ENCODE measurements around the gene ATXN1. TPM values are rescaled to one million over a fixed set of nuclear protein-coding genes. Genes with fewer than 3 reads are reported as not detected.

Gene ATXN1
- 42.5 and 45.3 TPM in 2 replicates for total RNA-seq

- no peak for DNase-seq (ENCODE audit: low read depth)
- no peak for TF ChIP-seq CTCF (IDR thresholded peaks at IDR 0.05; ENCODE audit: insufficient read depth, low read depth, low read length)
- peak within 1 kb of the TSS; percentile 94 for H3K4me3 ChIP-seq (ENCODE audit: low read depth, low read length)
Measured at GRCh38 chr6:16760516-16761470, at the start of gene ATXN1. ATXN1 (minus strand) TSS chr6:16761460.

- H3K4me3 ChIP-seq (ENCODE audit: low read depth, low read length) = no peak overlapping the region
- DNase-seq (ENCODE audit: low read depth) = no peak
- TF ChIP-seq CTCF (IDR thresholded peaks at IDR 0.05; ENCODE audit: insufficient read depth, low read depth, low read length) = no peak
Measured at GRCh38 chr6:16810411-16810810, 49.2 kb upstream of the ATXN1 start.

- TF ChIP-seq CTCF (IDR thresholded peaks at IDR 0.05; ENCODE audit: insufficient read depth, low read depth, low read length) = no peak
- no peak for DNase-seq (ENCODE audit: low read depth)
- no peak overlapping the region for H3K4me3 ChIP-seq (ENCODE audit: low read depth, low read length)
Measured at GRCh38 chr6:16809753-16810358, 48.6 kb upstream of the ATXN1 start.

GRCh38 chr6:16807956-16808355, 46.7 kb upstream of the ATXN1 start:
- TF ChIP-seq CTCF (IDR thresholded peaks at IDR 0.05; ENCODE audit: insufficient read depth, low read depth, low read length) = no peak
- no peak overlapping the region for H3K4me3 ChIP-seq (ENCODE audit: low read depth, low read length)
- no peak for DNase-seq (ENCODE audit: low read depth)

- TF ChIP-seq CTCF (IDR thresholded peaks at IDR 0.05; ENCODE audit: insufficient read depth, low read depth, low read length) = no peak
- no peak overlapping the region for H3K4me3 ChIP-seq (ENCODE audit: low read depth, low read length)
Measured at GRCh38 chr6:16806363-16806762, 45.1 kb upstream of the ATXN1 start.

GRCh38 chr6:16805243-16805950, 44.1 kb upstream of the ATXN1 start:
- no peak overlapping the region for H3K4me3 ChIP-seq (ENCODE audit: low read depth, low read length)
- DNase-seq (ENCODE audit: low read depth) = no peak
- TF ChIP-seq CTCF (IDR thresholded peaks at IDR 0.05; ENCODE audit: insufficient read depth, low read depth, low read length) = no peak

More at GRCh38 chr6:16806363-16806762, 45.1 kb upstream of the ATXN1 start:
- no peak for DNase-seq (ENCODE audit: low read depth)
